HepG2 (cell line): Measurements from ENCODE around the gene ACAP1. TPM values are rescaled to one million over a fixed set of nuclear protein-coding genes. Genes with fewer than 3 reads are reported as not detected.

Experiments
- EP300 ChIP-seq, 3 experiments: sonication (generic) in 1 of 3; formaldehyde crosslinking in 1 of 3; IDR thresholded peaks; 2 replicates each; pipeline versions ENCODE4 v1.5.1 to v1.6.1; 2011 to 2020; ENCODE audit warnings: low read depth in 2 of 3, low read length in 2 of 3, borderline replicate concordance in 1 of 3, improper control_type of control experiment in 1 of 3, mild to moderate bottlenecking in 1 of 3, missing genetic modification reagents in 1 of 3, moderate library complexity in 1 of 3
- GFI1 ChIP-seq: sonication (generic); formaldehyde crosslinking; IDR thresholded peaks from 2 replicates; pipeline ENCODE4 v1.5.0; 2020; ENCODE audit warnings: missing genetic modification reagents, mild to moderate bottlenecking, borderline replicate concordance
- GTF3A ChIP-seq: sonication (generic); formaldehyde crosslinking; conservative IDR thresholded peaks from 2 replicates; pipeline ENCODE4 v1.4.0; 2020; ENCODE audit warnings: mild to moderate bottlenecking, missing genetic modification reagents
- KDM5B ChIP-seq: sonication (generic); formaldehyde crosslinking; IDR thresholded peaks from 2 replicates; pipeline ENCODE4 v1.4.0; 2020; ENCODE audit warnings: missing genetic modification reagents, mild to moderate bottlenecking, borderline replicate concordance
- NFAT5 ChIP-seq: sonication (generic); formaldehyde crosslinking; IDR thresholded peaks from 2 replicates; pipeline ENCODE4 v1.4.0; 2020; ENCODE audit warnings: missing genetic modification reagents
- NFYB ChIP-seq: sonication (generic); formaldehyde crosslinking; IDR thresholded peaks from 2 replicates; pipeline ENCODE4 v1.4.0; 2020; ENCODE audit warnings: missing genetic modification reagents
- PCBP2 ChIP-seq: fragments of 200-400 bp; formaldehyde crosslinking; optimal IDR thresholded peaks from 2 replicates; pipeline ENCODE3; 2018; ENCODE audit warnings: low read length, low read depth; ENCODE audit not compliant: poor library complexity, severe bottlenecking
- TRIM22 ChIP-seq: fragments of 450-650 bp; IDR thresholded peaks from 2 replicates; pipeline ENCODE4 v1.6.1; 2017
- ZBTB7A ChIP-seq: sonication (generic); formaldehyde crosslinking; IDR thresholded peaks from 2 replicates; pipeline ENCODE4 v1.8.0; 2022; ENCODE audit warnings: mild to moderate bottlenecking, missing genetic modification reagents
- ZGPAT ChIP-seq: IDR thresholded peaks from 2 replicates; pipeline ENCODE4 v1.6.1; 2016; ENCODE audit warnings: mild to moderate bottlenecking
- ZKSCAN8 ChIP-seq: IDR thresholded peaks from 2 replicates; pipeline ENCODE4 v1.6.1; 2016; ENCODE audit warnings: borderline replicate concordance, missing genetic modification reagents, missing compliant biosample characterization
- ZNF274 ChIP-seq: sonication (generic); formaldehyde crosslinking; IDR thresholded peaks from 2 replicates; pipeline ENCODE4 v1.5.1; 2020; ENCODE audit warnings: mild to moderate bottlenecking, missing genetic modification reagents
- ZNF33B ChIP-seq: sonication (generic); formaldehyde crosslinking; IDR thresholded peaks from 2 replicates; pipeline ENCODE4 v1.5.1; 2020; ENCODE audit warnings: mild to moderate bottlenecking, missing genetic modification reagents
- ZNF550 ChIP-seq: sonication (generic); formaldehyde crosslinking; IDR thresholded peaks from 2 replicates; pipeline ENCODE4 v1.4.0; 2020; ENCODE audit warnings: mild to moderate bottlenecking, missing genetic modification reagents, borderline replicate concordance
- ZNF841 ChIP-seq: sonication (generic); formaldehyde crosslinking; IDR thresholded peaks from 2 replicates; pipeline ENCODE4 v1.8.1; 2023; ENCODE audit warnings: missing genetic modification reagents, borderline replicate concordance
- ZNF878 ChIP-seq: sonication (generic); formaldehyde crosslinking; IDR thresholded peaks from 2 replicates; pipeline ENCODE4 v1.8.1; 2023; ENCODE audit warnings: mild to moderate bottlenecking, missing genetic modification reagents, moderate library complexity
- polyA plus RNA-seq, 8 experiments: library from polyadenylated mRNA; depleted of rRNA in 3 of 8; stranded (reverse) in 7 of 8; unstranded in 1 of 8; fragments of >200 nt; fragmentation: Illumina TruSeq in 4 of 8; extraction: Trizol in 4 of 8; gene quantifications; 2 replicates each; pipeline versions ENCODE4 v1.2.1 to v1.2.3, GENCODE V29; 2011 to 2016; ENCODE audit warnings: low read depth in 4 of 8, missing spikeins in 1 of 8, mixed read lengths in 1 of 8; ENCODE audit not compliant: insufficient read depth in 1 of 8
- total RNA-seq, 5 experiments: library from RNA; depleted of rRNA; stranded (reverse); fragments of >200 nt; fragmentation: Illumina TruSeq; extraction: Trizol; gene quantifications; 2 replicates each; pipeline ENCODE4 v1.2.3, GENCODE V29; 2016; ENCODE audit warnings: low read depth in 1 of 5
- TF ChIP-seq, protein P1 (sequence below): sonication (generic); formaldehyde crosslinking; IDR thresholded peaks from 2 replicates; pipeline ENCODE4 v1.4.0; 2020; ENCODE audit warnings: missing genetic modification reagents

ACAP1 gene
- total and polyA plus RNA-seq, 2 of the 13 experiments (the other 11 are each of a cell fraction or from before 2014, with no cell fraction given) = 1.3 to 2.5 TPM

- TF ChIP-seq KDM5B (CRISPR knock-in tag) = no peak
- no peak for TF ChIP-seq PCBP2
- no peak for TF ChIP-seq TRIM22
- no peak for TF ChIP-seq EP300 (IDR thresholded peaks at IDR 0.05; ENCODE audit: low read depth in 2 of 2, low read length in 2 of 2)
- TF ChIP-seq EP300 (CRISPR knock-in tag; IDR thresholded peaks at IDR 0.05; ENCODE audit: borderline replicate concordance) = no peak
- TF ChIP-seq ZNF550 = no peak
- no peak for TF ChIP-seq ZKSCAN8 (CRISPR knock-in tag)
- no peak for TF ChIP-seq ZGPAT (CRISPR knock-in tag)
- TF ChIP-seq, protein P1, sequence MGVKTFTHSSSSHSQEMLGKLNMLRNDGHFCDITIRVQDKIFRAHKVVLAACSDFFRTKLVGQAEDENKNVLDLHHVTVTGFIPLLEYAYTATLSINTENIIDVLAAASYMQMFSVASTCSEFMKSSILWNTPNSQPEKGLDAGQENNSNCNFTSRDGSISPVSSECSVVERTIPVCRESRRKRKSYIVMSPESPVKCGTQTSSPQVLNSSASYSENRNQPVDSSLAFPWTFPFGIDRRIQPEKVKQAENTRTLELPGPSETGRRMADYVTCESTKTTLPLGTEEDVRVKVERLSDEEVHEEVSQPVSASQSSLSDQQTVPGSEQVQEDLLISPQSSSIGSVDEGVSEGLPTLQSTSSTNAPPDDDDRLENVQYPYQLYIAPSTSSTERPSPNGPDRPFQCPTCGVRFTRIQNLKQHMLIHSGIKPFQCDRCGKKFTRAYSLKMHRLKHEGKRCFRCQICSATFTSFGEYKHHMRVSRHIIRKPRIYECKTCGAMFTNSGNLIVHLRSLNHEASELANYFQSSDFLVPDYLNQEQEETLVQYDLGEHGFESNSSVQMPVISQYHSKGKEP (CRISPR knock-in tag) = no peak
- no peak for TF ChIP-seq ZNF33B (CRISPR knock-in tag)
- TF ChIP-seq GFI1 (CRISPR knock-in tag) = no peak
- TF ChIP-seq ZBTB7A (CRISPR knock-in tag) = 0 out of 2 replicates have a peak, but pooled peaks have one; percentile 23
- no peak for TF ChIP-seq ZNF274 (CRISPR knock-in tag)
- TF ChIP-seq ZNF878 (CRISPR knock-in tag) = no peak
- no peak for TF ChIP-seq GTF3A (CRISPR knock-in tag)
- TF ChIP-seq NFYB (CRISPR knock-in tag) = no peak
- no peak for TF ChIP-seq NFAT5 (CRISPR knock-in tag)
- TF ChIP-seq ZNF841 (CRISPR knock-in tag) = no peak
Observed at GRCh38 chr17:7393613-7394451, 57.5 kb downstream of the ACAP1 start (continued).
